K562 (cell line): ENCODE measurements around the gene CHAF1A. TPM values are rescaled to one million over a fixed set of nuclear protein-coding genes. Genes with fewer than 3 reads are reported as not detected.

Experiments
- CXXC5 ChIP-seq: fragments of 250-450 bp; sonication (Bioruptor Pico); IDR thresholded peaks from 2 replicates; pipeline ENCODE4 v1.8.0; 2022; ENCODE audit warnings: inconsistent platforms, mild to moderate bottlenecking, moderate library complexity
- E4F1 ChIP-seq: fragments of 250-450 bp; sonication (Bioruptor Pico); IDR thresholded peaks from 2 replicates; pipeline ENCODE4 v1.5.0; 2021; ENCODE audit warnings: mild to moderate bottlenecking, borderline replicate concordance
- HDAC6 ChIP-seq: IDR thresholded peaks from 2 replicates; pipeline ENCODE4 v1.6.1; 2012; ENCODE audit warnings: low read depth, mild to moderate bottlenecking, control low read depth, inconsistent platforms, low read length, moderate library complexity
- KDM5B ChIP-seq: fragments of 200-600 bp; sonication (generic); IDR thresholded peaks from 2 replicates; pipeline ENCODE4 v1.6.1; 2012; ENCODE audit warnings: low read depth, mild to moderate bottlenecking, moderate library complexity, low read length, control low read depth, inconsistent platforms; ENCODE audit not compliant: insufficient replicate concordance
- NFATC3 ChIP-seq: fragments of 450-650 bp; IDR thresholded peaks from 2 replicates; pipeline ENCODE4 v1.6.1; 2017; ENCODE audit warnings: mild to moderate bottlenecking
- POLR2H ChIP-seq: IDR thresholded peaks from 2 replicates; pipeline ENCODE4 v1.6.1; 2016; ENCODE audit warnings: missing genetic modification characterization, low read depth, mild to moderate bottlenecking, control low read depth, missing compliant biosample characterization, moderate library complexity
- SNAPC5 ChIP-seq: fragments of 250-450 bp; sonication (Bioruptor Pico); IDR thresholded peaks from 2 replicates; pipeline ENCODE4 v1.8.0; 2021; ENCODE audit warnings: moderate library complexity, mild to moderate bottlenecking, inconsistent platforms
- STAG1 ChIP-seq: sonication (generic); formaldehyde crosslinking; IDR thresholded peaks from 2 replicates; pipeline ENCODE4 v1.5.0; 2020; ENCODE audit warnings: missing genetic modification reagents, borderline replicate concordance
- TCF7 ChIP-seq: sonication (generic); IDR thresholded peaks from 2 replicates; pipeline ENCODE4 v1.6.1; 2016; ENCODE audit warnings: antibody characterized with exemption, borderline replicate concordance
- TFAM ChIP-seq: fragments of 250-450 bp; sonication (Bioruptor Pico); conservative IDR thresholded peaks from 2 replicates; pipeline ENCODE4 v1.5.0; 2021; ENCODE audit warnings: mild to moderate bottlenecking, moderate library complexity
- ZBTB17 ChIP-seq: fragments of 450-650 bp; formaldehyde crosslinking; IDR thresholded peaks from 2 replicates; pipeline ENCODE4 v1.4.0; 2020; ENCODE audit warnings: mild to moderate bottlenecking
- ZNF134 ChIP-seq: fragments of 250-450 bp; sonication (Bioruptor Pico); conservative IDR thresholded peaks from 2 replicates; pipeline ENCODE4 v1.4.0; 2020
- ZNF217 ChIP-seq: sonication (generic); formaldehyde crosslinking; IDR thresholded peaks from 2 replicates; pipeline ENCODE4 v1.8.0; 2022; ENCODE audit warnings: mild to moderate bottlenecking, missing genetic modification reagents
- ZNF511 ChIP-seq: sonication (generic); formaldehyde crosslinking; IDR thresholded peaks from 2 replicates; pipeline ENCODE4 v1.8.0; 2022; ENCODE audit warnings: mild to moderate bottlenecking, missing genetic modification reagents
- ZNF639 ChIP-seq, 2 experiments: fragments of 200-800 bp in 1 of 2; sonication (Bioruptor generic) in 1 of 2; sonication (generic) in 1 of 2; formaldehyde crosslinking in 1 of 2; IDR thresholded peaks in 1 of 2; conservative IDR thresholded peaks in 1 of 2; 2 replicates each; pipeline versions ENCODE4 v1.5.0 to v1.6.1; 2016 to 2020; ENCODE audit warnings: missing compliant biosample characterization in 1 of 2, missing genetic modification characterization in 1 of 2, missing genetic modification reagents in 1 of 2
- polyA plus RNA-seq, 8 experiments: library from polyadenylated mRNA; depleted of rRNA in 4 of 8; stranded (reverse) in 5 of 8; unstranded in 3 of 8; fragments of >200 nt; fragmentation: Nextera tagmentation in 2 of 8; fragmentation: Illumina TruSeq in 1 of 8; extraction: Ambion mirVana in 2 of 8; extraction: Trizol in 1 of 8; gene quantifications; 2 replicates each; pipeline versions ENCODE4 v1.2.1 to v1.2.3, GENCODE V29; 2011 to 2014; ENCODE audit warnings: inconsistent platforms in 1 of 8, missing spikeins in 1 of 8
- total RNA-seq, 7 experiments: library from RNA; depleted of rRNA in 6 of 7; stranded (reverse); fragments of >200 nt in 6 of 7; fragmentation: Illumina TruSeq in 2 of 7; extraction: Trizol in 2 of 7; gene quantifications; 2 replicates each; pipeline versions ENCODE4 v1.2.1 to v1.2.3, GENCODE V29; 2011 to 2021; ENCODE audit warnings: low replicate concordance in 1 of 7
- TF ChIP-seq, protein P1 (sequence below): fragments of 450-650 bp; IDR thresholded peaks from 2 replicates; pipeline ENCODE4 v1.6.1; 2016; ENCODE audit warnings: missing biosample characterization, missing genetic modification characterization
- TF ChIP-seq, protein P2 (sequence below): fragments of 450-650 bp; formaldehyde crosslinking; IDR thresholded peaks from 2 replicates; pipeline ENCODE4 v1.4.0; 2020; ENCODE audit warnings: mild to moderate bottlenecking, mixed read lengths
- TF ChIP-seq, protein P3 (sequence below), 2 experiments: fragments of 450-650 bp in 1 of 2; sonication (generic) in 1 of 2; formaldehyde crosslinking in 1 of 2; IDR thresholded peaks in 1 of 2; conservative IDR thresholded peaks in 1 of 2; 2 replicates each; pipeline versions ENCODE4 v1.6.1 to v1.8.1; 2016 to 2023; ENCODE audit warnings: mild to moderate bottlenecking in 2 of 2, moderate library complexity in 2 of 2, inconsistent platforms in 1 of 2, missing genetic modification reagents in 1 of 2

CHAF1A gene
- total and polyA plus RNA-seq, 9 of the 15 experiments (the other 6 are each of a cell fraction or from before 2014, with no cell fraction given): 1.6 to 86.9 (median 45.2) TPM

DNA sequence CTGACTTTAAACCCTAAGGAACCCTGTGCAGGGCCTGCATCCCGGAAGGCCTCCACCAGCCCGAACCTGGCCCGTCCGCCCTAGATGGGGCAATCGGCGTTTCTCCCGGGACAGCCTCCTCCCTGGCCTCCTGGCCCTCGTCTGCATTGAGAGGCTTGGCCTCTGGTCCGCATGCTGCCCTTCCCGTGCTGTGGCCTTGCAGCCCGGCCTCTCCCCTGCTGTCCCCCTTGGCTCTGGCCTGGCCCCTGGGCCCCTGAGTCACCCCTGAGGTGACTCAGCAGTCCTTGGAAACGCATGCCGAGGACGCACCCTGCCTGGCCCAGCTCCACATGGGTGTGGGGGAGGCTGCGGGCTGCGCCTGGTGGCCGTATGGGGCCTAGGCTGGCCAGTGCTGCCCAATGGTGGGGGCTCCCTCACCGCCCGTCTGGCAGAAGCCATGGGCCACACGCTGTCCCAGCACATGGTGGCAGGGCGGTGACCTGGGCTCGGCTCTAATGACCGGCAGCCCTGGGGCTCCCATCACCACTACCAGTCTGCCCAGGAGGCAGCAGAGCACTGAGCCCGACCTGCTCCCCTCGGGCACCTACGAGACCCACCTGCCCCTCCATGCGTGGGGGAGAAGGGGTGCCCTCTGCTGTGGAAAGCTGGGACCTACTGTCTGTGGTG is 27.8 kb upstream of the CHAF1A start (continued):
- TF ChIP-seq ZNF639 (CRISPR knock-in tag; conservative IDR thresholded peaks at IDR 0.05 in 1 of 2, IDR thresholded peaks at IDR 0.05 in 1 of 2): peak in 1 of 2 experiments; percentile 90; a peak in 1 of 4 replicates
- TF ChIP-seq STAG1 (CRISPR knock-in tag): no peak
- TF ChIP-seq ZNF217 (CRISPR knock-in tag): no peak
- TF ChIP-seq POLR2H (tag): no peak
- TF ChIP-seq, protein P1, sequence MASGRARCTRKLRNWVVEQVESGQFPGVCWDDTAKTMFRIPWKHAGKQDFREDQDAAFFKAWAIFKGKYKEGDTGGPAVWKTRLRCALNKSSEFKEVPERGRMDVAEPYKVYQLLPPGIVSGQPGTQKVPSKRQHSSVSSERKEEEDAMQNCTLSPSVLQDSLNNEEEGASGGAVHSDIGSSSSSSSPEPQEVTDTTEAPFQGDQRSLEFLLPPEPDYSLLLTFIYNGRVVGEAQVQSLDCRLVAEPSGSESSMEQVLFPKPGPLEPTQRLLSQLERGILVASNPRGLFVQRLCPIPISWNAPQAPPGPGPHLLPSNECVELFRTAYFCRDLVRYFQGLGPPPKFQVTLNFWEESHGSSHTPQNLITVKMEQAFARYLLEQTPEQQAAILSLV (tag): peak; percentile 63; the same call in 1 of the 2 replicates
- TF ChIP-seq SNAPC5 (CRISPR knock-in tag): no peak
- TF ChIP-seq ZBTB17 (CRISPR knock-in tag): peak; percentile 88
- TF ChIP-seq, protein P2, sequence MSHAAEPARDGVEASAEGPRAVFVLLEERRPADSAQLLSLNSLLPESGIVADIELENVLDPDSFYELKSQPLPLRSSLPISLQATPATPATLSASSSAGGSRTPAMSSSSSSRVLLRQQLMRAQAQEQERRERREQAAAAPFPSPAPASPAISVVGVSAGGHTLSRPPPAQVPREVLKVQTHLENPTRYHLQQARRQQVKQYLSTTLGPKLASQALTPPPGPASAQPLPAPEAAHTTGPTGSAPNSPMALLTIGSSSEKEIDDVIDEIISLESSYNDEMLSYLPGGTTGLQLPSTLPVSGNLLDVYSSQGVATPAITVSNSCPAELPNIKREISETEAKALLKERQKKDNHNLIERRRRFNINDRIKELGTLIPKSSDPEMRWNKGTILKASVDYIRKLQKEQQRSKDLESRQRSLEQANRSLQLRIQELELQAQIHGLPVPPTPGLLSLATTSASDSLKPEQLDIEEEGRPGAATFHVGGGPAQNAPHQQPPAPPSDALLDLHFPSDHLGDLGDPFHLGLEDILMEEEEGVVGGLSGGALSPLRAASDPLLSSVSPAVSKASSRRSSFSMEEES (CRISPR knock-in tag): no peak; the same call in 1 of the 2 replicates
- TF ChIP-seq ZNF134: peak; percentile 72
- TF ChIP-seq TFAM: no peak
- TF ChIP-seq E4F1 (CRISPR knock-in tag): no peak
- peak; percentile 39 for TF ChIP-seq KDM5B
- no peak for TF ChIP-seq HDAC6
- no peak for TF ChIP-seq NFATC3
- TF ChIP-seq CXXC5 (CRISPR knock-in tag): peak; percentile 96
- TF ChIP-seq, protein P3, sequence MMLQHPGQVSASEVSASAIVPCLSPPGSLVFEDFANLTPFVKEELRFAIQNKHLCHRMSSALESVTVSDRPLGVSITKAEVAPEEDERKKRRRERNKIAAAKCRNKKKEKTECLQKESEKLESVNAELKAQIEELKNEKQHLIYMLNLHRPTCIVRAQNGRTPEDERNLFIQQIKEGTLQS (IDR thresholded peaks at IDR 0.05): peak; percentile 98
- TF ChIP-seq, protein P3 (CRISPR knock-in tag; conservative IDR thresholded peaks at IDR 0.05): peak; percentile 85; the same call in 1 of the 2 replicates
- TF ChIP-seq TCF7: peak; percentile 80
- peak; percentile 89 for TF ChIP-seq ZNF511 (CRISPR knock-in tag)
